Karpas-422 (cell line): ENCODE measurements around the gene ADAMTSL1. TPM values are rescaled to one million over a fixed set of nuclear protein-coding genes. Genes with fewer than 3 reads are reported as not detected.

ENCODE experiments used
- DNase-seq: peaks from one replicate; pipeline ENCODE4 v3.0.0-alpha.2; 2015
- H2AFZ ChIP-seq: fragments of 200-600 bp; sonication (generic); 2 replicates; pipeline ENCODE4 v1.6.1; 2014; ENCODE audit warnings: antibody characterized with exemption, low read length, mixed read lengths
- H3K27ac ChIP-seq: fragments of 200-600 bp; sonication (generic); 2 replicates; pipeline ENCODE4 v1.5.1; 2014; ENCODE audit warnings: mild to moderate bottlenecking, low read length, moderate library complexity
- H3K27me3 ChIP-seq: fragments of 200-600 bp; sonication (generic); 2 replicates; pipeline ENCODE4 v1.6.1; 2014; ENCODE audit warnings: low read length, mixed read lengths
- H3K36me3 ChIP-seq: fragments of 200-600 bp; sonication (generic); 2 replicates; pipeline ENCODE4 v1.6.1; 2014; ENCODE audit warnings: low read length, mixed read lengths; ENCODE audit not compliant: insufficient read depth
- H3K4me1 ChIP-seq: fragments of 200-600 bp; sonication (generic); 2 replicates; pipeline ENCODE4 v1.6.1; 2014; ENCODE audit warnings: mild to moderate bottlenecking, low read length, mixed read lengths
- H3K4me2 ChIP-seq: fragments of 200-600 bp; sonication (generic); 2 replicates; pipeline ENCODE4 v1.6.1; 2014; ENCODE audit warnings: low read length, low read depth, mild to moderate bottlenecking; ENCODE audit not compliant: poor library complexity, severe bottlenecking
- H3K4me3 ChIP-seq: fragments of 200-600 bp; sonication (generic); 2 replicates; pipeline ENCODE4 v1.5.1; 2014; ENCODE audit warnings: mild to moderate bottlenecking, antibody characterized with exemption, low read length, mixed read lengths
- H3K79me2 ChIP-seq: fragments of 200-600 bp; sonication (generic); 2 replicates; pipeline ENCODE4 v1.6.1; 2014; ENCODE audit warnings: mild to moderate bottlenecking, low read length, mixed read lengths
- H3K9ac ChIP-seq: fragments of 200-600 bp; sonication (generic); 2 replicates; pipeline ENCODE4 v1.6.0; 2014; ENCODE audit warnings: low read length
- H3K9me2 ChIP-seq: fragments of 200-600 bp; sonication (generic), shearing (Covaris generic); replicated peaks from 2 replicates; pipeline ENCODE4 v1.6.0; 2014; ENCODE audit warnings: mild to moderate bottlenecking, low read length, moderate library complexity; ENCODE audit not compliant: insufficient read depth
- H3K9me3 ChIP-seq: fragments of 300-700, 200-600 bp; sonication (generic); 2 replicates; pipeline ENCODE4 v1.6.1; 2014; ENCODE audit warnings: low read length, mixed read lengths
- H4K20me1 ChIP-seq: fragments of 200-600 bp; sonication (generic); 2 replicates; pipeline ENCODE4 v1.6.1; 2014; ENCODE audit warnings: mild to moderate bottlenecking, antibody characterized with exemption, low read length, low read depth; ENCODE audit not compliant: insufficient read depth
- total RNA-seq: library from RNA; depleted of rRNA; stranded (reverse); fragments of >200 nt; shearing (Covaris generic); gene quantifications from 2 replicates; pipeline ENCODE4 v1.2.3, GENCODE V29; 2014; ENCODE audit warnings: low replicate concordance

Gene ADAMTSL1
- total RNA-seq, 1 experiment from 2014 or later = 8.2 TPM

- H3K4me1 ChIP-seq = peaks cover 9% of the 10 kb centered on the region
- H3K36me3 ChIP-seq = no peaks in the 10 kb centered on the region
- H2AFZ ChIP-seq = no peak overlapping the region
- no peak overlapping the region for H3K4me3 ChIP-seq
- no peaks in the 10 kb centered on the region for H3K79me2 ChIP-seq
- H3K4me2 ChIP-seq = no peak overlapping the region
- DNase-seq = no peak
- no peaks in the 10 kb centered on the region for H3K9me2 ChIP-seq
- no peaks in the 10 kb centered on the region for H3K9me3 ChIP-seq
- H3K27me3 ChIP-seq = no peaks in the 10 kb centered on the region
- H3K27ac ChIP-seq = no peak overlapping the region
- H3K9ac ChIP-seq = no peak overlapping the region
- H4K20me1 ChIP-seq = no peaks in the 10 kb centered on the region
Measured at GRCh38 chr9:18909140-18910018, 435.4 kb downstream of the ADAMTSL1 start.

- no peak overlapping the region for H3K4me3 ChIP-seq
- no peak overlapping the region for H3K4me2 ChIP-seq
- H3K9me3 ChIP-seq = no peaks in the 10 kb centered on the region
- DNase-seq = no peak
- no peaks in the 10 kb centered on the region for H3K79me2 ChIP-seq
- H3K36me3 ChIP-seq = no peaks in the 10 kb centered on the region
- H3K4me1 ChIP-seq = peaks cover 9% of the 10 kb centered on the region
- H2AFZ ChIP-seq = no peak overlapping the region
- no peak overlapping the region for H3K27ac ChIP-seq
- H3K9ac ChIP-seq = no peak overlapping the region
- no peaks in the 10 kb centered on the region for H3K27me3 ChIP-seq
- no peaks in the 10 kb centered on the region for H3K9me2 ChIP-seq
- H4K20me1 ChIP-seq = no peaks in the 10 kb centered on the region
Measured at GRCh38 chr9:18910435-18910834, 436.5 kb downstream of the ADAMTSL1 start.

- Histone ChIP-seq H3K9me2 (no peaks in the 10 kb centered on the region), H3K4me3 (no peak overlapping the region), H3K9ac (no peak overlapping the region), H3K36me3 (no peaks in the 10 kb centered on the region), H4K20me1 (no peaks in the 10 kb centered on the region), H2AFZ (no peak overlapping the region), H3K27ac (no peak overlapping the region), H3K4me1 (peaks cover 9% of the 10 kb centered on the region), H3K79me2 (no peaks in the 10 kb centered on the region), H3K9me3 (no peaks in the 10 kb centered on the region), H3K4me2 (no peak overlapping the region), H3K27me3 (no peaks in the 10 kb centered on the region)
- no peak for DNase-seq
Measured at GRCh38 chr9:18910916-18911315, 437.0 kb downstream of the ADAMTSL1 start.

- H3K9me2 ChIP-seq = no peaks in the 10 kb centered on the region
- no peaks in the 10 kb centered on the region for H3K36me3 ChIP-seq
- H3K27me3 ChIP-seq = no peaks in the 10 kb centered on the region
- no peak overlapping the region for H3K4me3 ChIP-seq
- peaks cover under 1% of the 10 kb centered on the region; the same call in 1 of the 2 replicates for H3K4me1 ChIP-seq
- H4K20me1 ChIP-seq = no peaks in the 10 kb centered on the region
- no peak for DNase-seq
- H3K79me2 ChIP-seq = no peaks in the 10 kb centered on the region
- H3K4me2 ChIP-seq = no peak overlapping the region
- H3K9ac ChIP-seq = no peak overlapping the region
- no peak overlapping the region for H2AFZ ChIP-seq
- H3K27ac ChIP-seq = no peak overlapping the region
- H3K9me3 ChIP-seq = no peaks in the 10 kb centered on the region
Measured at GRCh38 chr9:18911714-18912342, 437.9 kb downstream of the ADAMTSL1 start.

- Histone ChIP-seq H3K4me1 (no peaks in the 10 kb centered on the region), H3K27me3 (no peaks in the 10 kb centered on the region; the same call in 1 of the 2 replicates), H3K4me3 (no peak overlapping the region), H3K4me2 (no peak overlapping the region), H3K36me3 (no peaks in the 10 kb centered on the region), H3K9me3 (no peaks in the 10 kb centered on the region), H3K9ac (no peak overlapping the region), H2AFZ (no peak overlapping the region), H3K79me2 (no peaks in the 10 kb centered on the region), H3K9me2 (no peaks in the 10 kb centered on the region), H4K20me1 (no peaks in the 10 kb centered on the region), H3K27ac (no peak overlapping the region)
- DNase-seq = no peak
Measured at GRCh38 chr9:18920141-18921084, 446.5 kb downstream of the ADAMTSL1 start.

GRCh38 chr9:18921366-18922075, 447.6 kb downstream of the ADAMTSL1 start:
- H3K27ac ChIP-seq = no peak overlapping the region
- H3K9me3 ChIP-seq = no peaks in the 10 kb centered on the region

GRCh38 chr9:18922161-18922885, 448.4 kb downstream of the ADAMTSL1 start:
- Histone ChIP-seq H2AFZ (no peak overlapping the region), H3K27ac (no peak overlapping the region), H3K36me3 (no peaks in the 10 kb centered on the region), H3K27me3 (no peaks in the 10 kb centered on the region; the same call in 1 of the 2 replicates), H3K9me3 (no peaks in the 10 kb centered on the region), H3K79me2 (no peaks in the 10 kb centered on the region), H3K9ac (no peak overlapping the region), H3K4me3 (no peak overlapping the region), H3K4me2 (no peak overlapping the region), H3K9me2 (no peaks in the 10 kb centered on the region), H4K20me1 (no peaks in the 10 kb centered on the region), H3K4me1 (no peaks in the 10 kb centered on the region)
- DNase-seq = no peak

More at GRCh38 chr9:18921366-18922075, 447.6 kb downstream of the ADAMTSL1 start:
- H3K4me3 ChIP-seq = no peak overlapping the region
- H3K79me2 ChIP-seq = no peaks in the 10 kb centered on the region
- no peaks in the 10 kb centered on the region; the same call in 1 of the 2 replicates for H3K27me3 ChIP-seq
- H3K4me2 ChIP-seq = no peak overlapping the region
- H2AFZ ChIP-seq = no peak overlapping the region
- no peaks in the 10 kb centered on the region for H3K9me2 ChIP-seq
- DNase-seq = no peak
- H3K36me3 ChIP-seq = no peaks in the 10 kb centered on the region
- no peaks in the 10 kb centered on the region for H4K20me1 ChIP-seq
- H3K9ac ChIP-seq = no peak overlapping the region
- no peaks in the 10 kb centered on the region for H3K4me1 ChIP-seq
